GM21526 (cell line): Measurements from ENCODE around the gene ACAP3.

Experiments
- ATAC-seq: cut with Tn5 transposase; IDR thresholded peaks from one replicate; pipeline ENCODE4 v1.9.1; 2021; ENCODE audit warnings: moderate library complexity; ENCODE audit not compliant: unreplicated experiment, low FRiP score

ACAP3 gene

GRCh38 chr1:1344655-1345361 lies 37.1 kb upstream of the ACAP3 start:
- no peak for ATAC-seq

- no peak for ATAC-seq
These were observed 36.2 kb upstream of the ACAP3 start for GRCh38 chr1:1343811-1344421.

DNA sequence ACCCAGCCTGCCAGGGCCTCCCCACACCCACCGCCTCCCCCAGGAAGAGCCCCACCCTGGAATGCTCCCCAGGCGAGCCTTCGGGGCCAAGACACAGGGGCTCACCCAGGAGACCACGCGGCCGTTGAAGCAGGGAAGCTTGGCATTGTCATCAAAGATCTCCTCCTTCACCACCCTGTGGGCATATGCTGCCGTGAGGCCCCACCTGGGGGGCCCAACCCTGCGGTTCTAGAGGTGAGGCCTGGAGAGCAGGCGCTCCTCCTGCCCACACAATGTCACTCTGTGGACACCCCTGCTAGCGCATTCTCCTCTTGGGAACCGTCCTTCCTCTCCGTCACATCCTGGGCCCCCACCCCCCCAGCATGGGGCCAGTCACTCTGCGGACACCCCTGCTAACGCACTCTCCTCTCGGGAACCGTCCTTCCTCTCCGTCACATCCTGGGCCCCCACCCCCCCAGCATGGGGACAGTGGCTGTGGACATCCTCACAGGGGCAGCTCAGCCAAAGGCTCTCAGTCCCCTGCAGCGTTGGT lies 34.9 kb upstream of the ACAP3 start:
- ATAC-seq = no peak

- no peak for ATAC-seq
These were observed 34.4 kb upstream of the ACAP3 start for GRCh38 chr1:1342061-1342562.

- ATAC-seq = no peak
These were observed 33.9 kb upstream of the ACAP3 start for GRCh38 chr1:1341549-1342021.

GRCh38 chr1:1340791-1341548 lies 33.2 kb upstream of the ACAP3 start:
- no peak for ATAC-seq

DNA sequence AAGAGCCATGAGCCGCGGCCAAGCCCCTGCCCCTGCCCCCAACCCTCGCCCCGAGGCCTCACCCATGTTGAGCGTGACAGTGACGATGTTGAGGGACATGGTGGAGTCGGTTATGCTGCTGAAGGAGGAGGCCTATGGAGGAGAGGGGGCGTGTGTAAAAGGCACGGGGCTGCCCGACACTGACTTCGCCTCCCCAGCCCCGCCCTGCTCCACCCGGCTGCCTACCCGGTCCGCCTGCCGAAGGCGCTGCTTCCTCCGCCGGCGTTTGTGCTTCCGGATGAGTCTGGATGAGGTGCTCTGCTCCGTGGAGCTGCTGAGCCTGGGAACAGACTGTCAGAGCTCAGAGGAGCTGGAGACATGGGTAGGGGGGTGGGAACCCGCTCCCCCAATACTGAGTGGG lies 32.5 kb upstream of the ACAP3 start:
- no peak for ATAC-seq

DNA sequence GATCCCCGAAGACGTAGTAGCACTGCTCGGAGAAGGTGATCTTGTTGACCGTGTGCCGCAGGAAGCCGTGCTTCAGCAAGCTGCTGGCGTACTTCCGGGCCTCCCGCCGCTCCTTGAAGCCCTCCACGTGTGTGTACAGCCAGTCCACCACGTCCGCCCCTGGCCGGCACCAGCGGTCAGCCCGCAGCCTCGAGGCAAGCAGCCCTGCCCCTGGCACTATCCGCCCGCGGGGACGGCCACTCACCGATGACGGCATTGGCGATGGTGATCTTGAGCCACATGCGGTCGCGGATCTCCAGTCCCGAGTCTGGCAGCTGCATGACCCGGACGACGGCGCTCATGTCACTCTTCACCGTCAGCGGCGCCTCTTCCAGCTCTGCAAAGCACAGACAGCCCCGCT lies 30.5 kb upstream of the ACAP3 start:
- ATAC-seq = no peak

DNA sequence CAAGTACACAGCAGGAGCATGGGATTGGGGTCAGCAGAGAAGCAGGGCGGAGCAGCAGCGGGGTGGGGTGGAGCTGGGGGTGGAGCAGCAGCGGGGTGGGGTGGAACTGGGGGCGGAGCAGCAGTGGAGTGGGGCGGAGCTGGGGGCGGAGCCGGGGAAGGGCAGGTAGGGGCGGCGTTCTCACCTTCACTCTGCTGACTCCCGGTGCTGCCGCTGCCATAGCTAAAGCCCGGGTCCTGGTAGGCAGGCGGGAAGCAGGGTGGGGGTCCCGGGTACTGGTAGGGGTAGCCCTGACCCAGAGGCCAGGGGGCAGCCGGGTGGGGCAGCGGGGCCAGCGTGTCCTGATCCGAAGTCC lies 30.0 kb upstream of the ACAP3 start:
- ATAC-seq = no peak

DNA sequence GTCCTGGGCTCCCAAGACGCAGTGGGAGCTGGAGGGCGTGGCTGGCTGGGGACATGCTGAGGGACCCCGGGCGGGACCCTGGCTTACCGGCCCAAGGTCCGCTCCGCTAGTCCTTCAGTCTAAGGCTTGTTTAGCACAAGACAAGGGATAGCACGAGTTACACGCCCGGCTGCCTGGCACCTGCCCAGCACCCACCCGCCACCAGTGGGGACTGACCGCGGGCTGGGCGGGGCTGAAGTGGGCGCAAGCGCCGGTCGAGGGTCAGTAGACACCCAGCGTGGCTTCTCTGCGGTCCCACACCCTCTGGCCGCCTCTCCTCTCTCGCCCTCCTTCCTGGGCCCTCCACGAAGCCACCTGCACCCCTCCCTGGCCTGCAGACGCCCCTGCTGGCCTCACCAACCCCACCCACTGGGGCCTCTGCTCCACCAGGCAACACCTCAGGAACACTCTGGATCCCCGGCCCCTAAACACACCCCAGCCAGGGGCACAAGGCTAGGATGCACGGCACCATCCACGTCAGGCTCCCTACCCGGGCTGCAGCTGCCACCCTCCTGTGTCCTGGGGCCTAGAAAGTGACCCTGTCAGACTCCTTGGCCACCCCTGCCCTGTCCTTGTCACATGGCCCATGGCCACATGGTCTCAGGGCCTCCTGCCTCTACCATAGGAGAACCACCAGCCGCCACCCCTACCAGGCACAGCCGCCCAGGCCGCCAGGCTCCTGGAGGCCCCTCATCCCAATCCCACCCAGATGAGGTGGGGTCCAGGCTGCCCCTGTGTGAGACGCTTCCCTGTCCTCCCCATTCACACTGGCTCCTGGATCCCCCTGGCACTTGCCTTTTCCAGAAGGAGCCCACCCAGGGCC lies 29.4 kb upstream of the ACAP3 start:
- ATAC-seq = no peak

DNA sequence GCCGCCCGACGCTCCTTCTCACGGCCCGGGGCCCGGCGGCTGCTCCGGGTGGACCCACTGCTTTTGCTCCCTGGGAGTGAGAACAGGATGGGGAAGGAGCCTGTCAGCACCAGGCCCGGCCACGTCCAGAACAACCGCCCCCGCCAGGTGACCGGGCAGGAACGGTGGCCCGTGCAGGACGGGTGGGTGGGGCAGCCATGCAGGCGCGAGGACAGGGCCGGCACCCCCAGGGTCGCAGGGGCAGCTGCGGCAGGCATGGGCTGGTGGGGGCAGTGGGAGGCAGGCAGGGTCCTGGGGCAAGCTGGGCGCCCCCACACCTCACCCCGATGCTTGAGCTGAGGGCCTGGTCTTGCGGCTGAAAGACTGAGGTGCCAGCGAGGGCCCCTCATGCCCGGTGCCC lies 28.7 kb upstream of the ACAP3 start:
- ATAC-seq = no peak

DNA sequence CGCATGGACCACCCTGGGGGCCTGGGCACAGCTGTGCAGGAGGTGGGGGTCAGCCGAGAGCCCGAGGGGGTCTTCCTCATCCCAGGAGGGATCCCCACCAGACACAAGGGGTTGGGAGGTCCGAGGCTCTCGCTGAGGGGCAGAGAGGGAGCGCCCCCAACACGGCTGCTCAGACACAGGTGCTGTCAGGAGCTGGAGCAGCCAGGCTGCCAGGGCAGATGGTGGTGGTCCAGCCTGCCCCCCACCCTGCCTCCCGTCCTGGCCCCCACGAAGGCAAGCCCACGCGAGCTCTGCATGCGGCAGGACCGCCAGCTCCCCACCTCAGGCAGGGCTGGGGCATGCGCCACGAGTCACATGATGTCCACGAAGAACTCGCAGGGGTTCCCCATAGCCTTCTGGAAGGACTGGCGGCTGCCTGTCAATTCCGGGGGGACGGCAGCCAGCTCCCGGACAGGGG lies 28.1 kb upstream of the ACAP3 start:
- no peak for ATAC-seq

- no peak for ATAC-seq
These were observed 27.6 kb upstream of the ACAP3 start for GRCh38 chr1:1335283-1335682.

DNA sequence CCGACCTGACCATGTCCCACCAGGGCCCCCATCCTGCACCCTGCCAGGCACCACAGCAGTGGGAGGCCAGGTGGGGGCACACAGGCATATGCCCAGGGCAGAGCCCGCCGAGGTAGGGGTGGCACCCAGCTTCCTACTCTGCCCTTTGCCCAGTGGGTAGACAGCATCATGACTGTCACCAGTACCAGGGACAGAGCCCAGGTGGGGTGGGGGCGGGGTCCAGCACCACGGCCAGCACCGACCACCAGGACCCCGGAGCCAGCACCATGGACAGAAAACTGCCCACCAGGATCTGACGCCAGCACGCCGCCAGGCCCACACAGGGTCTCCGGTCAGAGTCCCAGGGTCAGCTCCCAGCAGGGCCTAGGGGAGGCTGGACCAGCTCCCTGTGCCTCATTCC lies 27.1 kb upstream of the ACAP3 start:
- no peak for ATAC-seq

GRCh38 chr1:1333551-1334241 lies 26.0 kb upstream of the ACAP3 start:
- ATAC-seq = no peak

GRCh38 chr1:1332774-1333480 lies 25.2 kb upstream of the ACAP3 start:
- ATAC-seq = no peak

- ATAC-seq = no peak
These were observed 24.5 kb upstream of the ACAP3 start for GRCh38 chr1:1332031-1332755.
